ENCODE results near the gene FXYD3.

DNA sequence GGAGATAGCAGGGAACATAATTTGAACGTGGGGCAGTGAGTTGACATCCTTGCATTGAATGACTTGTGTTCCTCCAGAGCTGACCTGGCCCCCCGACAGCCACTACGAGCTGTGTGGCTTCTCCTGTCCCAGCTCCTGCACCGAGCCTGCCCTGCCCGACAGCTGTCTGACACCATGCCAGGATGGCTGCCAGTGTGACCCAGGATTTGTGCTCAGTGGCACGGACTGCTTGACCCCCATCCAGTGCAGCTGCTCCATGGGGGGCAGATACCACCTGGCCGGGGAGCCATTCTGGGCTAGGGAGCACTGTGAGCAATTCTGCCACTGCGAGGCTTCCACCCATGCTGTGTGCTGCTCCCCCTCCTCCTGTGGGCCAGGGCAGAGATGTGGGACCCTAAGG is 29.2 kb upstream of the FXYD3 start:
- TF ChIP-seq, protein P1, sequence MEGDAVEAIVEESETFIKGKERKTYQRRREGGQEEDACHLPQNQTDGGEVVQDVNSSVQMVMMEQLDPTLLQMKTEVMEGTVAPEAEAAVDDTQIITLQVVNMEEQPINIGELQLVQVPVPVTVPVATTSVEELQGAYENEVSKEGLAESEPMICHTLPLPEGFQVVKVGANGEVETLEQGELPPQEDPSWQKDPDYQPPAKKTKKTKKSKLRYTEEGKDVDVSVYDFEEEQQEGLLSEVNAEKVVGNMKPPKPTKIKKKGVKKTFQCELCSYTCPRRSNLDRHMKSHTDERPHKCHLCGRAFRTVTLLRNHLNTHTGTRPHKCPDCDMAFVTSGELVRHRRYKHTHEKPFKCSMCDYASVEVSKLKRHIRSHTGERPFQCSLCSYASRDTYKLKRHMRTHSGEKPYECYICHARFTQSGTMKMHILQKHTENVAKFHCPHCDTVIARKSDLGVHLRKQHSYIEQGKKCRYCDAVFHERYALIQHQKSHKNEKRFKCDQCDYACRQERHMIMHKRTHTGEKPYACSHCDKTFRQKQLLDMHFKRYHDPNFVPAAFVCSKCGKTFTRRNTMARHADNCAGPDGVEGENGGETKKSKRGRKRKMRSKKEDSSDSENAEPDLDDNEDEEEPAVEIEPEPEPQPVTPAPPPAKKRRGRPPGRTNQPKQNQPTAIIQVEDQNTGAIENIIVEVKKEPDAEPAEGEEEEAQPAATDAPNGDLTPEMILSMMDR (conservative IDR thresholded peaks at IDR 0.05; ENCODE audit: low read depth in 2 of 2): no peak
- TF ChIP-seq CREB1 (CRISPR knock-in tag; IDR thresholded peaks at IDR 0.05; ENCODE audit: low read depth) (no peak), POLR2AphosphoS5 (IDR thresholded peaks at IDR 0.05; ENCODE audit: low read depth) (no peak), EZH2phosphoT487 (IDR thresholded peaks at IDR 0.05; ENCODE audit: unreplicated experiment) (no peak), JUNB (IDR thresholded peaks at IDR 0.05; ENCODE audit: unreplicated experiment) (no peak), EZH2 (IDR thresholded peaks at IDR 0.05; ENCODE audit: low read depth, unreplicated experiment) (no peak)
- TF ChIP-seq, protein P2, sequence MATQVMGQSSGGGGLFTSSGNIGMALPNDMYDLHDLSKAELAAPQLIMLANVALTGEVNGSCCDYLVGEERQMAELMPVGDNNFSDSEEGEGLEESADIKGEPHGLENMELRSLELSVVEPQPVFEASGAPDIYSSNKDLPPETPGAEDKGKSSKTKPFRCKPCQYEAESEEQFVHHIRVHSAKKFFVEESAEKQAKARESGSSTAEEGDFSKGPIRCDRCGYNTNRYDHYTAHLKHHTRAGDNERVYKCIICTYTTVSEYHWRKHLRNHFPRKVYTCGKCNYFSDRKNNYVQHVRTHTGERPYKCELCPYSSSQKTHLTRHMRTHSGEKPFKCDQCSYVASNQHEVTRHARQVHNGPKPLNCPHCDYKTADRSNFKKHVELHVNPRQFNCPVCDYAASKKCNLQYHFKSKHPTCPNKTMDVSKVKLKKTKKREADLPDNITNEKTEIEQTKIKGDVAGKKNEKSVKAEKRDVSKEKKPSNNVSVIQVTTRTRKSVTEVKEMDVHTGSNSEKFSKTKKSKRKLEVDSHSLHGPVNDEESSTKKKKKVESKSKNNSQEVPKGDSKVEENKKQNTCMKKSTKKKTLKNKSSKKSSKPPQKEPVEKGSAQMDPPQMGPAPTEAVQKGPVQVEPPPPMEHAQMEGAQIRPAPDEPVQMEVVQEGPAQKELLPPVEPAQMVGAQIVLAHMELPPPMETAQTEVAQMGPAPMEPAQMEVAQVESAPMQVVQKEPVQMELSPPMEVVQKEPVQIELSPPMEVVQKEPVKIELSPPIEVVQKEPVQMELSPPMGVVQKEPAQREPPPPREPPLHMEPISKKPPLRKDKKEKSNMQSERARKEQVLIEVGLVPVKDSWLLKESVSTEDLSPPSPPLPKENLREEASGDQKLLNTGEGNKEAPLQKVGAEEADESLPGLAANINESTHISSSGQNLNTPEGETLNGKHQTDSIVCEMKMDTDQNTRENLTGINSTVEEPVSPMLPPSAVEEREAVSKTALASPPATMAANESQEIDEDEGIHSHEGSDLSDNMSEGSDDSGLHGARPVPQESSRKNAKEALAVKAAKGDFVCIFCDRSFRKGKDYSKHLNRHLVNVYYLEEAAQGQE (IDR thresholded peaks at IDR 0.05; ENCODE audit: unreplicated experiment): no peak

All from GM23338 (cell line).